ENCODE results near the gene CORIN.

The CORIN gene

DNA sequence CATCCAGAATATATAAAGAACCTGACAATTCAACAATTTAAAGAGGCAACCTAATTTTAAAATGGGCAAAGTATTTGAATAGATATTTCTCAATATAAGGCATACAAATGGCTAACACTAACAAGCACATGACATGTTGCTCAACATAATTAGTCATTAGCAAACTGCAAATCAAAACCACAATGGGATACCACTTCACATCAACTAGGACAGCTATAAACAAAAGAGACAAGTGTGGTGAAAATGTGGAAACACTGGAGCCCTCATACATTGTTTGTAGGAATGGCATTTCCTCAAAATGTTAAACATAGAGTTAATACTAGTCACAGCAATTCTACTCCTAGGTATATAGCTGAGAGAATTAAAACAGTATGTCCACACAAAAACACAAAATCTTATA is 96.7 kb downstream of the CORIN start:
- Histone ChIP-seq H3K27ac (ENCODE audit: low read length) (no peak overlapping the region), H3K4me3 (ENCODE audit: low read depth in 1 of 2, low read length in 2 of 2) (no peak overlapping the region), H3K9ac (ENCODE audit: low read depth, low read length) (no peak overlapping the region), H3K4me2 (ENCODE audit: insufficient read depth, low read length) (no peak overlapping the region), H3K36me3 (ENCODE audit: insufficient read depth, low read length) (no peaks in the 10 kb centered on the region), H3K9me3 (ENCODE audit: insufficient read depth, low read length, severe bottlenecking) (no peaks in the 10 kb centered on the region), H4K20me1 (ENCODE audit: insufficient read depth, low read length) (no peaks in the 10 kb centered on the region), H3K27me3 (ENCODE audit: insufficient read depth, low read length, poor library complexity) (peaks cover 3% of the 10 kb centered on the region), H2AFZ (ENCODE audit: low read depth, low read length) (no peak overlapping the region), H3K4me1 (ENCODE audit: insufficient read depth, low read length) (no peaks in the 10 kb centered on the region), H3K79me2 (ENCODE audit: insufficient read depth, low read length) (no peaks in the 10 kb centered on the region)
- TF ChIP-seq, protein P1, sequence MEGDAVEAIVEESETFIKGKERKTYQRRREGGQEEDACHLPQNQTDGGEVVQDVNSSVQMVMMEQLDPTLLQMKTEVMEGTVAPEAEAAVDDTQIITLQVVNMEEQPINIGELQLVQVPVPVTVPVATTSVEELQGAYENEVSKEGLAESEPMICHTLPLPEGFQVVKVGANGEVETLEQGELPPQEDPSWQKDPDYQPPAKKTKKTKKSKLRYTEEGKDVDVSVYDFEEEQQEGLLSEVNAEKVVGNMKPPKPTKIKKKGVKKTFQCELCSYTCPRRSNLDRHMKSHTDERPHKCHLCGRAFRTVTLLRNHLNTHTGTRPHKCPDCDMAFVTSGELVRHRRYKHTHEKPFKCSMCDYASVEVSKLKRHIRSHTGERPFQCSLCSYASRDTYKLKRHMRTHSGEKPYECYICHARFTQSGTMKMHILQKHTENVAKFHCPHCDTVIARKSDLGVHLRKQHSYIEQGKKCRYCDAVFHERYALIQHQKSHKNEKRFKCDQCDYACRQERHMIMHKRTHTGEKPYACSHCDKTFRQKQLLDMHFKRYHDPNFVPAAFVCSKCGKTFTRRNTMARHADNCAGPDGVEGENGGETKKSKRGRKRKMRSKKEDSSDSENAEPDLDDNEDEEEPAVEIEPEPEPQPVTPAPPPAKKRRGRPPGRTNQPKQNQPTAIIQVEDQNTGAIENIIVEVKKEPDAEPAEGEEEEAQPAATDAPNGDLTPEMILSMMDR (IDR thresholded peaks at IDR 0.05; ENCODE audit: borderline replicate concordance, extremely low read depth, low read length, poor library complexity, severe bottlenecking): no peak
- TF ChIP-seq EZH2 (IDR thresholded peaks at IDR 0.05; ENCODE audit: borderline replicate concordance, low read depth, low read length, severe bottlenecking): no peak
- DNase-seq (no peak), ATAC-seq (ENCODE audit: insufficient read depth, low read depth) (no peak)

DNA sequence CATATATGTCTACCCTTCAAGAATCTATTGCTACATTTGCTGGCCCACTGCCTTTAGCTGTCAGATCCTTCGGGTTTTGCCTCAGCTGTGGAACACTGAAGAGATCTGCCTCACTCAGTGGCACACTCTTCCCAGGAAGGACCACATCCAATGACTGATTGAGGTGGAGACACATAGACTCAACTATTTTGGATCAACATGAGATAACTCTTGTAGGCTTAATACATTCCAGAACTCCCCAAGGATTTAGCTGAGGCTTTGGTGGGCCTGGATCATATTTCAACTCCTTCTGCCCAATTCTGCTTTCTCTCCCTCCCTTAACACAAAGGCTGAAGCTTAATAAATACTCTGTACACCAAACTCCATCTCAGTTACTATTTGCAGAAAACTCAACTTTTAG is 100.5 kb downstream of the CORIN start:
- no peak overlapping the region for H3K27ac ChIP-seq (ENCODE audit: low read length)
- H4K20me1 ChIP-seq (ENCODE audit: insufficient read depth, low read length): no peaks in the 10 kb centered on the region
- no peaks in the 10 kb centered on the region for H3K79me2 ChIP-seq (ENCODE audit: insufficient read depth, low read length)
- ATAC-seq (ENCODE audit: insufficient read depth, low read depth) (no peak), DNase-seq (no peak)
- H2AFZ ChIP-seq (ENCODE audit: low read depth, low read length): no peak overlapping the region
- no peak overlapping the region for H3K4me2 ChIP-seq (ENCODE audit: insufficient read depth, low read length)
- peaks cover 3% of the 10 kb centered on the region for H3K27me3 ChIP-seq (ENCODE audit: insufficient read depth, low read length, poor library complexity)
- no peaks in the 10 kb centered on the region for H3K36me3 ChIP-seq (ENCODE audit: insufficient read depth, low read length)
- H3K4me1 ChIP-seq (ENCODE audit: insufficient read depth, low read length): no peaks in the 10 kb centered on the region
- TF ChIP-seq, protein P1 (IDR thresholded peaks at IDR 0.05; ENCODE audit: borderline replicate concordance, extremely low read depth, low read length, poor library complexity, severe bottlenecking): no peak
- no peak for TF ChIP-seq EZH2 (IDR thresholded peaks at IDR 0.05; ENCODE audit: borderline replicate concordance, low read depth, low read length, severe bottlenecking)
- no peak overlapping the region for H3K9ac ChIP-seq (ENCODE audit: low read depth, low read length)
- H3K9me3 ChIP-seq (ENCODE audit: insufficient read depth, low read length, severe bottlenecking): no peaks in the 10 kb centered on the region
- H3K4me3 ChIP-seq (ENCODE audit: low read depth in 1 of 2, low read length in 2 of 2): no peak overlapping the region

DNA sequence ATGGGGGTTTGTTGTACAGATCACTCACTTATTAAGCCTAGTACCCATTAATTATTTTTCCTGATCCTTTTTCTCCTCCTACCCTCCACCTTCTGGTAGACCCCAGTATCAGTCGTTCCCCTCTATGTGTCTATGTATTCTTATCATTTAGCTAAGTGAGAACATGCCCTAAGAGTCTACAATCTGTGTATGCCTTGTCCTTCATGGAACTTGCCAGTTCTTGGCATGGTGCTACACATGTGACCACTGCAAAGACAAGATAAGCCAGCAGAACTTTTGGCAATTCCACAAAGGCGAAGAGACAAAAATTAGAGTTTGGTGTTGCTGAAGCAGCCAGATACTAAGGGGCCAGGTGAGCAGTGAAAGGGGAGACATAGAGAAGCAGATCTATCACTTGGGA is 101.3 kb downstream of the CORIN start:
- H2AFZ ChIP-seq (ENCODE audit: low read depth, low read length): no peak overlapping the region
- ATAC-seq (ENCODE audit: insufficient read depth, low read depth): no peak
- H3K79me2 ChIP-seq (ENCODE audit: insufficient read depth, low read length): no peaks in the 10 kb centered on the region

More for the DNA sequence above, 101.3 kb downstream of the CORIN start:
- Histone ChIP-seq H3K27me3 (ENCODE audit: insufficient read depth, low read length, poor library complexity) (peaks cover 3% of the 10 kb centered on the region), H3K9me3 (ENCODE audit: insufficient read depth, low read length, severe bottlenecking) (no peaks in the 10 kb centered on the region), H3K9ac (ENCODE audit: low read depth, low read length) (no peak overlapping the region), H3K4me1 (ENCODE audit: insufficient read depth, low read length) (no peaks in the 10 kb centered on the region), H4K20me1 (ENCODE audit: insufficient read depth, low read length) (no peaks in the 10 kb centered on the region), H3K27ac (ENCODE audit: low read length) (no peak overlapping the region), H3K4me2 (ENCODE audit: insufficient read depth, low read length) (no peak overlapping the region), H3K36me3 (ENCODE audit: insufficient read depth, low read length) (no peaks in the 10 kb centered on the region), H3K4me3 (ENCODE audit: low read depth in 1 of 2, low read length in 2 of 2) (no peak overlapping the region)
- TF ChIP-seq, protein P1 (IDR thresholded peaks at IDR 0.05; ENCODE audit: borderline replicate concordance, extremely low read depth, low read length, poor library complexity, severe bottlenecking): no peak
- TF ChIP-seq EZH2 (IDR thresholded peaks at IDR 0.05; ENCODE audit: borderline replicate concordance, low read depth, low read length, severe bottlenecking): no peak
- DNase-seq: no peak

Measured in DND-41 (cell line).